Measurements from ENCODE around the gene SBF2. TPM values are rescaled to one million over a fixed set of nuclear protein-coding genes. Genes with fewer than 3 reads are reported as not detected.

Gene SBF2
- total and polyA plus RNA-seq, 2 of the 13 experiments (the other 11 are each of a cell fraction or from before 2014, with no cell fraction given) = 24.0 to 45.8 TPM

- no peak overlapping the region for H3K4me3 ChIP-seq (replicated peaks in 1 of 3; ENCODE audit: insufficient read depth in 1 of 3, low read depth in 2 of 3, low read length in 3 of 3)
- TF ChIP-seq, protein P1, sequence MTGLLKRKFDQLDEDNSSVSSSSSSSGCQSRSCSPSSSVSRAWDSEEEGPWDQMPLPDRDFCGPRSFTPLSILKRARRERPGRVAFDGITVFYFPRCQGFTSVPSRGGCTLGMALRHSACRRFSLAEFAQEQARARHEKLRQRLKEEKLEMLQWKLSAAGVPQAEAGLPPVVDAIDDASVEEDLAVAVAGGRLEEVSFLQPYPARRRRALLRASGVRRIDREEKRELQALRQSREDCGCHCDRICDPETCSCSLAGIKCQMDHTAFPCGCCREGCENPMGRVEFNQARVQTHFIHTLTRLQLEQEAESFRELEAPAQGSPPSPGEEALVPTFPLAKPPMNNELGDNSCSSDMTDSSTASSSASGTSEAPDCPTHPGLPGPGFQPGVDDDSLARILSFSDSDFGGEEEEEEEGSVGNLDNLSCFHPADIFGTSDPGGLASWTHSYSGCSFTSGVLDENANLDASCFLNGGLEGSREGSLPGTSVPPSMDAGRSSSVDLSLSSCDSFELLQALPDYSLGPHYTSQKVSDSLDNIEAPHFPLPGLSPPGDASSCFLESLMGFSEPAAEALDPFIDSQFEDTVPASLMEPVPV (CRISPR knock-in tag; IDR thresholded peaks at IDR 0.05) = no peak
- TF ChIP-seq, protein P2, sequence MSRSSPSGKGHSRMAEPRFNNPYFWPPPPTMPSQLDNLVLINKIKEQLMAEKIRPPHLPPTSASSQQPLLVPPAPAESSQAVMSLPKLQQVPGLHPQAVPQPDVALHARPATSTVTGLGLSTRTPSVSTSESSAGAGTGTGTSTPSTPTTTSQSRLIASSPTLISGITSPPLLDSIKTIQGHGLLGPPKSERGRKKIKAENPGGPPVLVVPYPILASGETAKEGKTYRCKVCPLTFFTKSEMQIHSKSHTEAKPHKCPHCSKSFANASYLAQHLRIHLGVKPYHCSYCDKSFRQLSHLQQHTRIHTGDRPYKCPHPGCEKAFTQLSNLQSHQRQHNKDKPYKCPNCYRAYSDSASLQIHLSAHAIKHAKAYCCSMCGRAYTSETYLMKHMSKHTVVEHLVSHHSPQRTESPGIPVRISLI (CRISPR knock-in tag; IDR thresholded peaks at IDR 0.05; ENCODE audit: borderline replicate concordance) = no peak
- TF ChIP-seq ZNF749 (CRISPR knock-in tag; IDR thresholded peaks at IDR 0.05; ENCODE audit: borderline replicate concordance) (no peak), KMT2A (CRISPR knock-in tag; IDR thresholded peaks at IDR 0.05) (no peak), JUND (CRISPR knock-in tag; IDR thresholded peaks at IDR 0.05) (no peak), KLF15 (CRISPR knock-in tag; IDR thresholded peaks at IDR 0.05; ENCODE audit: borderline replicate concordance) (no peak), ZNF766 (CRISPR knock-in tag; IDR thresholded peaks at IDR 0.05; ENCODE audit: borderline replicate concordance) (no peak), ZNF552 (CRISPR knock-in tag; IDR thresholded peaks at IDR 0.05; ENCODE audit: borderline replicate concordance) (no peak), TBX3 (IDR thresholded peaks at IDR 0.05; ENCODE audit: borderline replicate concordance) (no peak), MIER3 (CRISPR knock-in tag; IDR thresholded peaks at IDR 0.05; ENCODE audit: borderline replicate concordance) (no peak), ZNF674 (CRISPR knock-in tag; IDR thresholded peaks at IDR 0.05; ENCODE audit: low read depth) (no peak), ZNF792 (CRISPR knock-in tag; IDR thresholded peaks at IDR 0.05) (no peak), YEATS4 (CRISPR knock-in tag; IDR thresholded peaks at IDR 0.05; ENCODE audit: borderline replicate concordance) (no peak), NAIF1 (CRISPR knock-in tag; IDR thresholded peaks at IDR 0.05; ENCODE audit: borderline replicate concordance) (no peak)
- no TSS peak for BruUV-seq (replicated peaks)
- H3K36me3 ChIP-seq (replicated peaks in 1 of 2; ENCODE audit: control insufficient read depth in 1 of 2, insufficient read depth in 2 of 2, low read length in 2 of 2) = no peaks in the 10 kb centered on the region
- no peaks in the 10 kb centered on the region for H3K9me3 ChIP-seq (ENCODE audit: low read length)
- in situ Hi-C loops (cut with HindIII; ENCODE audit: extremely low pct_ligation_motif_present, low pct_unique_long_range_greater_than_20kb) = no loop called here
- intact Hi-C loops (cut with micrococcal nuclease; ENCODE audit: unreplicated experiment) = no loop called here
- H3K4me2 ChIP-seq (ENCODE audit: low read depth, low read length) = no peak overlapping the region
- no peaks in the 10 kb centered on the region for H4K20me1 ChIP-seq (ENCODE audit: insufficient read depth, low read length)
- H3K27me3 ChIP-seq (ENCODE audit: control insufficient read depth in 1 of 2, insufficient read depth in 2 of 2, low read length in 2 of 2) = no peaks in the 10 kb centered on the region
- ATAC-seq (no peak), FAIRE-seq (no peak), DNase-seq (ENCODE audit: low spot score) (no peak)
- no peak overlapping the region for H3K27ac ChIP-seq (ENCODE audit: extremely low read length, insufficient read depth, low read length)
- peaks cover 18% of the 10 kb centered on the region for H3K4me1 ChIP-seq (ENCODE audit: insufficient read depth, low read length)
- H2AFZ ChIP-seq (ENCODE audit: low read length) = no peak overlapping the region
- 93% methylated on average over 5 of the region's 5 CpGs for WGBS (ENCODE audit: low lambda C conversion rate)
- ChIA-PET CTCF (ENCODE audit: low intra/inter-chr PET ratio, low total read pairs) (no interaction called here), POLR2A (no interaction called here)
- no peaks in the 10 kb centered on the region for H3K79me2 ChIP-seq (ENCODE audit: insufficient read depth, low read length)
- no peak overlapping the region for H3K9ac ChIP-seq (ENCODE audit: insufficient read depth, low read depth, low read length)
Observed at GRCh38 chr11:10122326-10123197, 171.5 kb downstream of the SBF2 start.
